ENCODE results near the gene OR7C2. TPM values are rescaled to one million over a fixed set of nuclear protein-coding genes. Genes with fewer than 3 reads are reported as not detected.

The OR7C2 gene
- total RNA-seq, 1 donor from 2014 or later: not detected

- no peak for DNase-seq (ENCODE audit: low read depth in 2 of 2)
Observed at GRCh38 chr19:14979476-14980255, 38.4 kb downstream of the OR7C2 start, which contains the start of gene SLC1A6. SLC1A6 (minus strand) TSS chr19:14979864; CDS start chr19:14972910, 6,954 bp downstream.

GRCh38 chr19:14985133-14985532, 43.8 kb downstream of the OR7C2 start:
- DNase-seq (ENCODE audit: low read depth in 2 of 2): no peak

Other genes starting within 250 kb of the OR7C2 start
- gene ADGRE2, start 162.9 kb upstream of the OR7C2 start, total RNA-seq: 0.13 and 0.38 TPM in 2 replicates
- not detected in 2 replicates for gene OR7A5, start 106.3 kb upstream of the OR7C2 start, total RNA-seq
- gene OR7C1, start 106.3 kb upstream of the OR7C2 start, total RNA-seq: not detected in 2 replicates
- not detected in 2 replicates for gene OR7A10, start 92.6 kb upstream of the OR7C2 start, total RNA-seq
- gene OR7A17, start 55.4 kb upstream of the OR7C2 start, total RNA-seq: not detected in 2 replicates
- gene SLC1A6, start 38.4 kb downstream of the OR7C2 start, total RNA-seq: not detected in 2 replicates
- gene CASP14, start 108.0 kb downstream of the OR7C2 start, total RNA-seq: not detected in 2 replicates
- not detected in 2 replicates for gene OR1I1, start 140.7 kb downstream of the OR7C2 start, total RNA-seq
- gene SYDE1, start 165.9 kb downstream of the OR7C2 start, total RNA-seq: 7.7 and 15.8 TPM in 2 replicates

Measured in dermis microvascular lymphatic vessel endothelial cell (primary cell).